Lower lobe of right lung (tissue), 2 donors: ENCODE data around the gene CTNNA3. TPM values are rescaled to one million over a fixed set of nuclear protein-coding genes. Genes with fewer than 3 reads are reported as not detected.

Experiments used
- ATAC-seq, 2 donors: fragments of 200-7000 bp; cut with Tn5 transposase; one replicate each; pipeline ENCODE4 v1.9.1; 2020 to 2022; ENCODE audit warnings: mild to moderate bottlenecking in 2 of 2, moderate library complexity in 2 of 2
- DNase-seq: peaks from one replicate; pipeline ENCODE4 v3.0.0-alpha.2; 2020
- H3K27ac ChIP-seq: fragments of 200-600 bp; one replicate; pipeline ENCODE4 v1.8.0; 2022
- H3K27me3 ChIP-seq: fragments of 200-600 bp; one replicate; pipeline ENCODE4 v1.8.0; 2022; ENCODE audit warnings: low read depth
- H3K36me3 ChIP-seq: fragments of 200-600 bp; one replicate; pipeline ENCODE4 v1.8.0; 2022; ENCODE audit warnings: mild to moderate bottlenecking
- H3K4me1 ChIP-seq: fragments of 200-600 bp; one replicate; pipeline ENCODE4 v1.8.0; 2022
- H3K4me3 ChIP-seq: fragments of 200-600 bp; one replicate; pipeline ENCODE4 v1.8.0; 2022; ENCODE audit warnings: mild to moderate bottlenecking
- H3K9me3 ChIP-seq: fragments of 200-600 bp; one replicate; pipeline ENCODE4 v1.8.0; 2022
- intact Hi-C: fragments of 100-400 bp; cut with DNase I; formaldehyde crosslinking; loops from one replicate; pipeline ENCODE4 v1.11.0; 2022
- total RNA-seq: library from RNA; stranded (reverse); fragmentation: NEBNext Ultra II Directional; extraction: Animal tissue kit (Norgen Biotek cat#: 25700); gene quantifications from one replicate; pipeline ENCODE4 v1.2.1, GENCODE V29; 2021
- TF ChIP-seq, protein P1 (sequence below): fragments of 200-600 bp; IDR thresholded peaks from one replicate; pipeline ENCODE4 v1.8.0; 2022; ENCODE audit warnings: antibody characterized with exemption, mild to moderate bottlenecking
- donor health status: DM: no; HTN: yes; CAD: no; lungs with severe emphysema.

Gene CTNNA3
- total RNA-seq, 1 donor from 2014 or later: not detected

DNA sequence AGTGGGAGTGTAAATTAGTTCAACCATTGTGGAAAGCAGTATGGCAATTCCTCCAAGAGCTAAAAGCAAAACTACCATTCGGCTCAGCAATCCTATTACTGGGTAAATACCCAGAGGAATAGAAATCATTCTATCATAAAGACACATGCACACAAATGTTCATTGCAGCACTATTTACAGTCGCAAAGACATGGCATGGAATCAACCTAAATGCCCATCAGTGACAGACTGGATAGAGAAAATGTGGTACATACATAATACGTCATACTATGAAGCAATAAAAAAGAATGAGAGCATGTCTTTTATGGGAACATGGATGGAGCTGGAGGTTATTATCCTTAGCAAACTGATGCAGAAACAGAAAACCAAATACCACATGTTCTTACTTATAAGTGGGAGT, 1646.7 kb downstream of the CTNNA3 start:
- Histone ChIP-seq H3K9me3 (peaks cover 5% of the 10 kb centered on the region), H3K36me3 (no peaks in the 10 kb centered on the region), H3K4me3 (no peak overlapping the region), H3K27ac (no peak overlapping the region), H3K4me1 (no peaks in the 10 kb centered on the region), H3K27me3 (no peaks in the 10 kb centered on the region)
- TF ChIP-seq, protein P1, sequence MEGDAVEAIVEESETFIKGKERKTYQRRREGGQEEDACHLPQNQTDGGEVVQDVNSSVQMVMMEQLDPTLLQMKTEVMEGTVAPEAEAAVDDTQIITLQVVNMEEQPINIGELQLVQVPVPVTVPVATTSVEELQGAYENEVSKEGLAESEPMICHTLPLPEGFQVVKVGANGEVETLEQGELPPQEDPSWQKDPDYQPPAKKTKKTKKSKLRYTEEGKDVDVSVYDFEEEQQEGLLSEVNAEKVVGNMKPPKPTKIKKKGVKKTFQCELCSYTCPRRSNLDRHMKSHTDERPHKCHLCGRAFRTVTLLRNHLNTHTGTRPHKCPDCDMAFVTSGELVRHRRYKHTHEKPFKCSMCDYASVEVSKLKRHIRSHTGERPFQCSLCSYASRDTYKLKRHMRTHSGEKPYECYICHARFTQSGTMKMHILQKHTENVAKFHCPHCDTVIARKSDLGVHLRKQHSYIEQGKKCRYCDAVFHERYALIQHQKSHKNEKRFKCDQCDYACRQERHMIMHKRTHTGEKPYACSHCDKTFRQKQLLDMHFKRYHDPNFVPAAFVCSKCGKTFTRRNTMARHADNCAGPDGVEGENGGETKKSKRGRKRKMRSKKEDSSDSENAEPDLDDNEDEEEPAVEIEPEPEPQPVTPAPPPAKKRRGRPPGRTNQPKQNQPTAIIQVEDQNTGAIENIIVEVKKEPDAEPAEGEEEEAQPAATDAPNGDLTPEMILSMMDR: no peak
- no peak for ATAC-seq
- intact Hi-C loops: no loop called here
- DNase-seq: no peak

DNA sequence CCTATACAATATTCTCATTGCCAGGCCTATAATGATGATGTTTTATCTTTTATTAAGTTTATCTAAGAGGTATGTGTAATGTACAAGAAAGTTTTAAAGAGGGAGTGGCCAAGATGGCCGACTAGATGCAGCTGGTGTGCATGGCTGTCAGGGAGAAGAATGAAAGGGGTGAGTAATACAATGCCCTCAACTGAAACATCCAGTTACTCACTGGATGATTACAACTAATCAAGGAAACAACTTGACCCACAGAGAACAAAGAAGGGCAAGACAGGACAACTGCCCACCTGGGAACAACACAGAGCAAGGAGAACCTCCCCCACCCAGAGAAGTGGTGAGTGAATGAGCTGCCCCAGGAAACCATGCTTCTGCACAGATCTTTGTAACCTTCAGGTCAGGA, 1650.1 kb downstream of the CTNNA3 start:
- ATAC-seq: no peak
- H3K27me3 ChIP-seq: no peaks in the 10 kb centered on the region
- DNase-seq: no peak
- TF ChIP-seq, protein P1: no peak
- no peaks in the 10 kb centered on the region for H3K36me3 ChIP-seq
- intact Hi-C loops: no loop called here
- H3K4me3 ChIP-seq: no peak overlapping the region
- H3K27ac ChIP-seq: no peak overlapping the region
- H3K4me1 ChIP-seq: no peaks in the 10 kb centered on the region
- H3K9me3 ChIP-seq: peaks cover 5% of the 10 kb centered on the region

DNA sequence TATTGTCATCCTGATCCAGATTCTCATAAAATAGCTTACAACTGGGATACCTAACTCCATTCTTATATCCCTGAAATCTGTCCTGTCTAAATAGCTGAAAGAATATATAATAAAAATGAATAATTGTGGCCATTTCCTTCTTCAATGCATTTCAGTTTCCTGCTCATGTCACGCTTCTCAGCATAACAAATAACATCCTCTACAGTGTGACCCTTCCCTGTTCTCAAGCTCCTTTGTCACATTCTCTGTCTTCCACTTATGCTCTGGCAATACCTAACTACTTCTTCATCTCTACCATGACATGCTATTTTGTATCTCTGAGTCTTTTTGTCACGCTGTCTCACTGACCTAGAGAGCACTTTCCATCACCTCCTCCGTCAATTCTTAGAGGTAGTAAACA, 1654.2 kb downstream of the CTNNA3 start:
- no peak overlapping the region for H3K27ac ChIP-seq
- no peak overlapping the region for H3K4me3 ChIP-seq
- no peaks in the 10 kb centered on the region for H3K36me3 ChIP-seq
- intact Hi-C loops: no loop called here
- H3K9me3 ChIP-seq: no peaks in the 10 kb centered on the region
- H3K27me3 ChIP-seq: no peaks in the 10 kb centered on the region
- TF ChIP-seq, protein P1: no peak
- H3K4me1 ChIP-seq: no peaks in the 10 kb centered on the region
- DNase-seq (no peak), ATAC-seq (no peak)

DNA sequence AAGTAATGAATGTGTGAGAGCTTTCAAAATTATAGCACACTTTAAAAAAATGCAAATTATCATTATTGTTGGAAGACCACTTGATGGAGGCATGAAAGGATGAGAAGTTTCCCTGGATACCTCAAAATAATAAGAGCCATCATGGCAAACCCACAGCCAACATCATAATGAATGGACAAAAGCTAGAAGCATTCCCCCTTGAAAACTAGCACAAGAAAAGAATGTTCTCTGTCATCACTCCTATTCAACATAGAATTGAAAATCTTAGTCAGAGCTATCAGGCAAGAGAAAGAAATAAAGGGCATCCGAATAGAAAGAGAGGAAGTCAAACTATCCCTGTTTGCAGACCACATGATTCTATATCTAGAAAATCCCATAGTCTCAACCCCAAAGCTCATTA, 1657.4 kb downstream of the CTNNA3 start:
- Histone ChIP-seq H3K27ac (no peak overlapping the region), H3K27me3 (no peaks in the 10 kb centered on the region), H3K4me1 (no peaks in the 10 kb centered on the region), H3K9me3 (no peaks in the 10 kb centered on the region), H3K4me3 (no peak overlapping the region), H3K36me3 (no peaks in the 10 kb centered on the region)
- intact Hi-C loops: no loop called here
- DNase-seq: no peak
- TF ChIP-seq, protein P1: no peak
- no peak for ATAC-seq

DNA sequence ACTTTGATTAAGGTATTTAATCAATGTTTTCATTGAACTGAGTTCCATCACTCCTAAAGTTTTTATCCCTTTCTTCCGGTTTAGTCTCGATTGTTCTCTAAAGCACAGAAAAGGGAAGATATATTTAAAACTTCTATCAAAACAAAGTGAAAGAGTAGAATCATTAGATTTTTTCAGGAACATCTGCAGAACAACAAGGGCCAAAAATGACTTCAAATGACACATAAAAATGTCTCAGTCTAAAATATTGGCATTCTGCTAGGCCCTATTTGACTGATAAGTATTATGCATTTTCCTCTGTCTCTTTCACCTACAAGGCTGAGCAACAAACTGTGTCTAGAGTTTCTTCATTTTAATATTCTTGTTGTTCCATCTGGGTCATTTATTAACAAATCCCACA, 1669.7 kb downstream of the CTNNA3 start:
- ATAC-seq: no peak
- TF ChIP-seq, protein P1: no peak

DNA sequence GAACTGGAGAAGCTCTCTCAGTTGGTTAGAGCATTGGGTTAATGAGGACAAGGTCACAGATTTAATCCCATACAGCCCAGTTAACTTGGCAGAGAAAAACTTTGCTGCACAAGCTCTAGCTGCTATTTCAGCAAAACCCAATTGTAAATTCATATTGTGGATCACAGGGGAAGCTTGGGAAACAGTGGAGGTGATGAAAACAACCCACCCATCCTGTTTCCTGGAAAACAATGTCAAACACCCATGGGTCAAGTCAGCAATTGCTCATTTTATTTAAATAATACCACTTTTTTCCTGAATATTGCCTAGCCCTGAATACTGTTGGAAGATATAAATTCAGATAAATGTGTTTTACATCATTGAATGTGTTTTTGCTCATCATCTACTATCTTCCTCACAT, 1670.8 kb downstream of the CTNNA3 start:
- H3K9me3 ChIP-seq: no peaks in the 10 kb centered on the region

More for the DNA sequence above, 1669.7 kb downstream of the CTNNA3 start:
- H3K4me1 ChIP-seq: no peaks in the 10 kb centered on the region
- no peaks in the 10 kb centered on the region for H3K27me3 ChIP-seq
- no peaks in the 10 kb centered on the region for H3K9me3 ChIP-seq
- no peak for DNase-seq
- no peak overlapping the region for H3K4me3 ChIP-seq
- H3K27ac ChIP-seq: no peak overlapping the region
- intact Hi-C loops: no loop called here
- no peaks in the 10 kb centered on the region for H3K36me3 ChIP-seq

More for the DNA sequence above, 1670.8 kb downstream of the CTNNA3 start:
- H3K36me3 ChIP-seq: no peaks in the 10 kb centered on the region
- intact Hi-C loops: no loop called here
- TF ChIP-seq, protein P1: no peak
- DNase-seq (no peak), ATAC-seq (no peak)
- no peaks in the 10 kb centered on the region for H3K27me3 ChIP-seq
- no peak overlapping the region for H3K4me3 ChIP-seq
- H3K27ac ChIP-seq: no peak overlapping the region
- H3K4me1 ChIP-seq: no peaks in the 10 kb centered on the region
